ENCODE results near the gene SRPRB.

DNA sequence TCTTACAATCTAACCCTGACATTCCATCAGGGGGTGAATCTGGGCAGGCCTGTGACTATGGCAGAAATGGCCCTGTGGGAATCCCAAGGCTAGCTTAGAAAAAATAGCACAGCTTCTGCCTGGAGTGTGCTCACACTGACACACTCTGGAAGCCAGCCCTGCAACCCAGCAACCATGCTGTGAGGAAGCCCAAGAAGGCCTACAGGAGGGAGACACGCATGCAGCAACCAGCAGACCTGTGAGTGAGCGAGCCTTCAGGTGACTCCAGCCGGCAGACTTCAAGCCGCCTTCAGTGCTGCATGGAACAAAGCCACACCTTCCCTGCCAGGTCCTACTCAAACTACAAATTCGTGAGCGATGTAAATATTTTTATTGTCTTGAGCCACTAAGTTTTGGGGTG lies 64.0 kb downstream of the SRPRB start:
- TF ChIP-seq EZH2phosphoT487 (IDR thresholded peaks at IDR 0.05; ENCODE audit: insufficient read depth, low read depth): no peak
- TF ChIP-seq EZH2 (IDR thresholded peaks at IDR 0.05; ENCODE audit: insufficient read depth, poor library complexity, severe bottlenecking): no peak
